Amygdala (tissue), 56 donors: Measurements from ENCODE around the gene WDR20.
"Not testable (repeated sequence)": the region's sequence is repeated elsewhere in the genome, so short reads cannot be mapped to it uniquely, and the experiment has no call there.

Experiments
- DNase-seq, 56 donors: peaks; one replicate each; lab custom pipeline; 2025; lab: John Stamatoyannopoulos, UW

The WDR20 gene

DNA sequence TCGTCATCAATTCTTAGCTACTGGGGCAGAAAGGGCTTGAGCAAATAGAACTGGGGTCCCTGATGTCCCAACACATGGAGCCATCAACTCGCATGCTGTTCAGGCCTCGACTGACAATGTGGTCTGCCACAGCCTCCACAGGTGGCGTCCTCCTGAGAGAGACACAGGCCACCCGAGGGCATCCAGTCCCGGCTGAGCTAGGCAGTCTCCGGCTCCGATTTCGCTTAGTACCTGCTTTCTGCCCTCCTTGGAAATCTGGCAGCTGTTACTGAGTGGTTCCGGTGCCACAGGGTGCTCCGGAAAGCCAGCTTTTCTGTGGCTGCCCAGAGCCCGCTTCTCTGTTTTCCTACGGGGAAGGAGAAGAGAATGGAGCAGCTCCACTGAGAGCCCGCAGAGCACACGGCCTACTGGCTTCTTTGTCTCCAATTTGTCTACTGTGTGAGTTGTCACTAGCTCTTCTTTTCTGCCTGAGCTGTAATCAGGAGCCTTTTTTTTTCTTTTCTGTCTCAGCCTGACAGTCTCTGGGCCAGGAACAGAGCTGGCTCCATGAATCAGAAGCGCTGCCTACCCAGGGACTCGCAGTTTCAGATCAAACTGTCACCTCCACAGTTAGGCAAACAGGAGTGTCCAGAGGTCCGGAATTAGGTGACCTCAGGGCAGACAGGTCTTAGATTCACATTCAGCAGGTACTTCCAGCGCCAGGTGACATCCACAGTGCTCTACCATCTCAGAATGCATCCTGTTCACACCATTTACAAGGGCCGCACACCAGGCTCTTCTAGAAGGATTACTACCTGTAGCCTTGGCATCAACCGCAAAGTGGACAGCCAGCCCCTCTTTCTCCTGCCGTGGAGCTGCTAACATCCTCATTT is 92.0 kb downstream of the WDR20 start:
- DNase-seq, result no peak

DNA sequence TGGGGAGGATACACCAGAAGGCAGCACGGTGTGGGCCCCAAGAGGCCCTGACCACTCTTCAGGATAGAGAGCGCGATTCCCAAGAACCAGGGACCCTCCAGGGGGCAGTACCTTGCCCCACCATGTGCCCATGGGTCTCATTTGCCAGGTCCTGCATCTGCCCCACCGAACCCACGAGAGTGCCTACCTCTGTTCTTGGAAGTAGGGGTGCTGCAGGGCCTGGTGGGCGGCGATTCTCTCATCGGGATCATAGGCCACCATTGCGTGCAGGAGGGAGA is 92.6 kb downstream of the WDR20 start:
- no peak for DNase-seq

DNA sequence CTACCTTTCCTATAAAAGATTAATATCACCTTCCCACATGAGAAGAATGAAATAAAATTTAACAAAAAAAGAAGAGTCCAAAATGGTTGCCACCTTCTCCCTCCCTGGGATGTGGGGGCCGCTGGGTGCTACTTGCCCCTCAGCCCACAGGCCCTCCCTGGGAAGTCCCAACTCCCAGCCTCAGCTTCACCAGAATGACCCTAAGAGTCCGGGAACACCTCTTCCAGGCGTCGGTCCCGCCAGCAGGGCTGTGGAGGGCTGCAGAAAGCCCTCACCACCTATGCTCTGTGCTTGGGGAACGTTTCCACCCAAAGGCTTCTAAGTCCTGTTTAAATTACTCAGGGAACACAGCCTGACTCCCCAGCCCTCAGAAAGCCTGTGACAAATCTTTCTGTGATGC is 93.4 kb downstream of the WDR20 start:
- DNase-seq, result no peak

DNA sequence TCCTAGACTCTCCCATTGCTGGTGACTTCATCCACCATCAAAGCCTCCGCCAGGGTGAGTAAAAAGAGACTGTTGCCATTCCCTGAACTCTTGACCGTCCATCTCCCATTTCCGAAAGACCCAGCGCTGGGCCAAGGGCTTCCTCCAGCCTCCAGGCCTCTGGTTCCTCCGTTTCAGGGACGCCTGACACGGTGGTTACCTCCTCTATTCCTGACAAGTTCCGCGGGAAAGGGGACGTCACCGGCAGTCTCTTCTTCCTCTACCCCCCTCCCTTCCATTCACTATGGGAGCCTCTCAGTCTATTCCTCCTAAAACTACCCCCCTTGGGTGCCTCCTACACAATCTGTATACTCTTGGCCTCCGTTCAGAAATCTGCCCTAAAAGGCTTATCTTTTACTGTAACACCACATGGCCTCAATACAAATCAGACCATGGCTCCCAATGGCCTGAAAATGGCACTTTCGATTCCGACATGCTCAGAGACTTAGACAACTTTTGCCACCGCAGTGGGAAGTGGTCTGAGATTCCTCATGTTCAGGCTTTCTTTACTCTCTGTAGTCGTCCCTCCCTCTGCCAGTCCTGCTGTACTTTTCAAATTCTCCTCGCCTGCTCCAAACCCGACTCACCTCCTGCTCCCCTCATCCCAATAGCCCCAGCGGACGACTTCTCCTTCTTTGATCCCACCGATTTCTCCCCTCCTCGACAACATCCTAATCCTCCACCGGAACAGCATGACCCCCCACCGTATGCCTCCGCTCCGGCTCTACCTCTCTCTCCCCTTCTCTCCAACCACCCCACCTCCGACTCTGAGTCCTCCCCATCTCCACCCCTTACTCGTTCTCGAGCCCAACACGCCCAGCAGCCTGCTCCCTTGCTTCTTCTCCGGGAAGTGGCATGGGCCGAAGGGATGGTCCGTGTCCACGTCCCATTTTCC is 94.9 kb downstream of the WDR20 start:
- no peak for DNase-seq

DNA sequence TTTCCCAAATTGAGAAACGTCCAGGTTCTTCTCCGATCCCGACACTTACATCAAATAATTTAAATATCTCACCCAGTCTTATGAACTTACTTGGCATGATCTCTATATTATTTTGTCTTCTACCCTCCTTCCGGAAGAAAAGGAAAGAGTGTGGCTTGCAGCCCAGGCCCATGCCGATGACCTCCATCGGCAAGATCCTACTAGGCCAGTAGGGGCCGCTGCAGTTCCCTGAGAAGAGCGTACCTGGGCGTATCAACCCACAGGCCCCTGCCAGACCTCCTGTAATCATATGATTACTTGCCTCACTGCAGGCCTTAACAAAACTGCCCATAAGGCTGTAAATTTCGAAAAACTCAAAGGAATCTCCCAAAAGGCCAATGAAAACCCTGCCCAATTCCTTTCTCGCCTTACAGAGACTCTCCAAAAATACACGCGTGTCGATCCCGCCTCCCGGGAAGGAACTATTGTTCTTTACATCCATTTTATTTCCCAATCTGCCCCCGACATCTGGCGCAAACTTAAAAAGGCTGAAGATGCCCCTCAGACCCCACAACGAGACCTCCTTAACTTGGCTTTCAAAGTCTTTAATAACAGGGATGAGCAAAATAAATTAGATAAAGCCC is 95.7 kb downstream of the WDR20 start:
- peak in 35 of 56 donors; percentile 9 to 77 (median 39) for DNase-seq

DNA sequence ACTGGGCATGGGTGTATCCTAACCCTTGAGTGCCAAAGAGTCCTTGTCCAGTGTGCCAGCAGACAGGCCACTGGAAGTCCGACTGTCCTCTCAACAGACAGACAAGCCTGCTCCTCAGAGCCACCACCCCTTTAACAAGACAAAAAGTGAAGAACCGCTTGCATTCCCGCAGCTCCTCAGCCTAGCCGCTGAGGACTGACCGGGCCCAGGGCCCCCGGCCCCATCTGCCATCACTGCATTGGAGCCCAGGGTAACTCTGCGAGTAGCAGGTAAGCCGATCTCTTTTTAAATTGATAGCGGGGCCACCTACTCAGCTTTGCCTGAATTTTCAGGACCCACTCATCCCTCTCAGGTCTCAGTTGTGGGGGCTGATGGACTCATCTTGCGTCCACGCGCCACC is 96.3 kb downstream of the WDR20 start:
- DNase-seq, result no peak

DNA sequence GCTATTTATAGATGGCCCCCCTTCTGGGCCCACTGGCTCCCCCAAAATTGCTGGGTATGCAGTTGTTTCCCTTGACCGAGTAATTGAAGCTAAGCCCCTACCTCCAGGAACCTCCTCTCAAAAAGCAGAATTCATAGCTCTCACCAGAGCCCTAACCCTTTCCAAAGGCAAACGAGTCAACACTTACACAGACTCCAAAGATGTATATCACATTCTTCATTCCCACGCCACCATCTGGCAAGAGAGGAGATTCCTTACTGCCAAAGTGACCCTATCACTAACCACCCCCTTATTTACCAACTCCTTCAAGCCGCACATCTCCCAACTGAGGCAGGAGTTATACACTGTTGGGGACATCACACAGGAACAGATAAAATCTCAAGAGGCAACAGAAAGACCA is 98.4 kb downstream of the WDR20 start:
- no peak for DNase-seq

DNA sequence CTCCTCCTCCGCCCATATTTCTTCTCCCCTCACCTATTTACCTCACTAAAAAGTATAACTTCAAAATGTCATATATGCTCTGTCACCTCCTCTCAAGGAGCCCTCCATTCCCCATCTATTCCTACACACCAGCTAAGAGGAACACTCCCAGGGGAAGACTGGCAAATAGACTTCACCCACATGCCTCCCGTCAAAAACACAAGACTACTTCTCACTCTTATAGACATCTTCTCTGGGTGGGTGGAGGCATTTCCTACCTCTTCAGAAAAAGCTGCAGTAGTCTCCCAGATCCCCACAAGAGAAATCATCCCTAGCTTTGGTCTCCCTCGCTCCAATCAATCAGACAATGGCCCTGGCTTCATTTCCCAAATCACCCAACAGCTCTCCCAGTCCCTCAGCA is 99.1 kb downstream of the WDR20 start:
- no peak for DNase-seq

DNA sequence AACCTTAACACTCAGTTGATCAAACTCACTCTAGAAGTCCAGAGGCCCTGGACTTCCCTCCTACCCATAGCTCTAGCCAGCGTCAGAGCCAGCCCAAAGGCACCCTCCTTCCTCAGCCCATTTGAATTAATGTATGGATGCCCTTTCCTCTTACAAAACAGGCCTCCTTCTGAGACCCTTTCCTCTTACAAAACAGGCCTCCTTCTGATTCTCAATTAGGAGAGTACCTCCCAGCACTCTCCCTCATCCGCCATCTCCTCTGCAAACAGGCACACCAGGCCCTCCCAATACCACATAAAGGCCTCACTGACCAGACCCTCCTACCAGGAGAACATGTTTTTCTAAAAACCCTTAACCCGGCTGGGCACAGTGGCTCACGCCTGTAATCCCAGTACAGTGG is 99.5 kb downstream of the WDR20 start:
- no peak for DNase-seq

DNA sequence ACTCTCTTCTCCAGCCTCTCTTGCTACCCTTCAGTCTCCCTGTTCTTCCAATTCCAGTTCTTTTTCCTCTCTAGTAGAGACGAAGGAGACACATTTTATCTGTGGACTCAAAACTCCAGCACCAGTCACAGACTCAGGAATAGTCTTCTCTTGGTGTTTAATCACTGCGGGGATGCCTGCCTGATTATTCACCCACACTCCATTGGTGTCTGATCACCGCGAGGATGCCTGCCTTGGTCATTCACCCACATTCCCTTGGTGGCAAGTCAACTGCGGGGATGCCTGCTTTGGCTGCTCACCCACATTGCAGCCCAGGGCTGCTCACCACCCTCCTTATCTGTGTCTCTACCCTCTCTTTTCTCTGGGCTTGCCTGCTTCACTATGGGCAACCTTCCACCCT is 100.8 kb downstream of the WDR20 start:
- not testable (repeated sequence) for DNase-seq

DNA sequence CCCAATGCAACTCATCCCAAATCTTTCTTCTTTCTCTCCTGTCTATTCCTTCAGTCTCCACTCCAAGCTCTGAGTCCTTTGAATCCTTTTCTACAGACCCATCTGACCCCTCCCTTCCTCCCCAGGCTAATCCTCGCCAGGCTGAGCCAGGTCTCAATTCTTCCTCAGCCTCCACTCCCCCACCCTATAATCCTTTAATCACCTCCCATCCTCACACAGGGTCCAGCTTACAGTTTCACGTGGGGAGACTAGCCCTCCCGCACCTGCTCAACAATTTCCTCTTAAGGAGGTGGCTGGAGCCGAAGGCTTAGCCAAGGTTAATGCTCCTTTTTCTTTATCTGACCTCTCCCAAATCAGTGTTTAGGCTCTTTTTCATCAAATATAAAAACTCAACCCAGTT is 101.5 kb downstream of the WDR20 start:
- no peak for DNase-seq

DNA sequence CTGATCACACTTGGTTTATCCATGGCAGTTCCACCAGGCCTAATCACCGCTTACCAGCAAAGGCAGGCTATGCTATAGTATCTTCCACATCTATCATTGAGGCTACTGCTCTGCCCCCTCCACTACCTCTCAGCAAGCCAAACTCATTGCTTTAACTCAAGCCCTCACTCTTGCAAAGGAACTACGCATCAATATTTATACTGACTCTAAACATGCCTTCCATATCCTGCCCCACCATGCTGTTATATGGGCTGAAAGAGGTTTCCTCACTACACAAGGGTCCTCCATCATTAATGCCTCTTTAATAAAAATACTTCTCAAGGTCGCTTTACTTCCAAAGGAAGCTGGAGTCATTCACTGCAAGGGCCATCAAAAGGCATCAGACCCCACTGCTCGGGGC is 104.1 kb downstream of the WDR20 start:
- not testable (repeated sequence) for DNase-seq

DNA sequence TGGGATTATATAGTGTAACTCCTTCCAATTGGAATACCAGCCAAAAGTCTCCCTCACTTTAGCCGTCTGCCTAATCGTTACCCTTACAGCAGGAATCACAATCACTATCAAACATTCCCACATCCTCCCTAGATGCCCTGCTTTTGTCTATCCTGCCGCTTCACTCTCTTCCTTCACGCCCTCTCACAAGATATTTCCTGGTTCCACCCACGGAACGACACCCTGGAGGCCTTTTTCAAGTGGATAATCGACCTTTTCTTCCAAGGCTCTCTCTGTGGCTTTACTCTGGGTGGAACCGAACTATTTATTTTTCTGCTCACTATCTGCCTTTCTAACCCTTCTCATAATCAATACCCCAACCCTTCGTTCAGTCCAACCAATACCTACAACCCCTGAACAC is 106.4 kb downstream of the WDR20 start:
- no peak for DNase-seq

DNA sequence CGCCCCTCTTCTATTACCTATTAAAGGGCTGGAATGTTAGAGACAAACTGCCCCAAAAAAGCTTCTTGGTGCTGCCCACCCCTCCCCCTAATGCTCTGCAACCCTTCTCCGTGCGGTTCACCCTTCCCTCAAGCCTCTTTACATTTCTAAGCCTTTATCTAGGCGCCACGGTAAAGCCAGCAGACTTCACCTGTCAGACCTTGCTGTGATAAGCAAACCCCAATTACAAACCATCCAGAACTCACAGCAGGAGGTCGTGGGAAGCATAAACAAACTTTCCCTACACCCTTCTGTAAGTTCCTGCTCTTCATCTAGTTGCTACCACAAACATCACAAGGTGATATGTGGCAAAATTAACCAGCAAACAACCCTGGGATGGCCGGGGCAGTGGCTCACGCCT is 108.4 kb downstream of the WDR20 start:
- no peak for DNase-seq

DNA sequence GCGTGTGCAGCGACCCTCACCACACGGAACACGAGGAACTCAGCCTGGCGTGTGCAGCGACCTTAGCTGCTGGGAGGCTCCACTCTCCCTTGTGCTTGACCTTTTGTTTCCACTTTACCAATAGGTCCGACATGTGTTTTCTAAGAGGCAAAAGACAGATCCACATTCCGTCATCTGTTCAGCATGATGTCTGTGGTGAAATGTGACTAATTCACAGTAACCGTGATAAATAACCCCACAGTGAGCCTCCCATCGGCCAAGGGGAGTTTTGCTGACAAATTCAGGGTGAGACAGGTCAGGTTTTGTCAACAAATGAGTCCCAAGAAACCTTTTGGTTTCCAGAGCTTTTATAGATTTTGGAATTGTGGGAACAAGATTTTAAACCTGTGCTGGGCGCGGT is 109.3 kb downstream of the WDR20 start:
- DNase-seq, result no peak

DNA sequence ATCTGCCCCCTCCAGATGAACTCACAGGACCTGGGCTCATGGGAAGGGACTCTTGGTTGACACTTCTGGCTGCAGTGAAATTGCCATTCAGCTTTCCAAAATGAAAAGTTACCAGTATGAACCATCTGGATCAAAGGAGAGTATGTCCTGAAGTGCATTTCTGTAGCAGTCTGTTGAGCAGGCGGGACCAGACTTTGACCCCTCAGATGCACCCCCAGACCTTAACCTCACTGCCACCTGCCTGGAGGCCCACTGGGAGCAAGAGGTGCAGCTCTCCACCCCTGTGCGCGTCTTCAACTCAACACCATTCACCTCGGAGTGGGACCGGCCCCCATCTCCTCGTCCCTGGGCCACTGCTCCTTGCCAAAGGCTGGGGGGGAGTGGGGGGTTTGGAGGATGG is 110.3 kb downstream of the WDR20 start:
- no peak for DNase-seq

DNA sequence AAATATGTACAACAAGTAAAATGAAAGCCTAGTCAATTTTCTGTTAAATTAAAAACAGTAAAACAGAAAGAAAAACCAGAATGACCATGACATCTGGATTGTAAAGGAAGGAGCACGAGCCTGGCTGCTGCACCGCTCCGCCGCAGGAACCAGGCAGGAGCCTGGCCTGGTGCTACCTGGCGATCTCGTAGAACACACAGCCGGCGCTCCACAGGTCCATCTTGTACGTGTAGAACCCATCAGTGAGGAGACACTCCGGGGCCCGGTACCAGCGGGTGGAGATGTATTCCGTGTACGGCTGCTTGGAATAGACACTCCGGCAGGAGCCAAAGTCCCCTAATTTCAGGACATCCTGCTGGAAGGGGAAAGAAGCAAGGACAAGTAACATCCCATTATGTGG is 110.9 kb downstream of the WDR20 start:
- no peak for DNase-seq

DNA sequence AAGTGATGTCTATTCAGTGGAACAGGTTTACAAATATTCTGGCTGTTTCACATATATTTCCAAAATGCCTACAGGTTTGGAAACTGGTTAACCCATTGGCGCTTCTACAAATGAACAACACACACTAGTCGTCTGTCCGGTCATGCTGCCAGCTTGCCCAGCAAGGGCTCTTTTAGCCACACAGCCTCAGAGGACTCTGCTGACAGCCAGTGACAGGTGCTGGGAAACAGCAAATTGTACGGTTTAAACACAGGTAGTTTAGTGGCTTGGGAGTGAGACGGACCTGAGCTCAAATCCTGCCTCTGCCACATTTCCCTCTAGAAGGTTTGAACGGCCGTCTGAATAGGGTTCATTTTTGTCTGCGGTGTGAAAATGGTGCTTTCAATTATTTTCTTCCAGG is 111.5 kb downstream of the WDR20 start:
- DNase-seq, result no peak

DNA sequence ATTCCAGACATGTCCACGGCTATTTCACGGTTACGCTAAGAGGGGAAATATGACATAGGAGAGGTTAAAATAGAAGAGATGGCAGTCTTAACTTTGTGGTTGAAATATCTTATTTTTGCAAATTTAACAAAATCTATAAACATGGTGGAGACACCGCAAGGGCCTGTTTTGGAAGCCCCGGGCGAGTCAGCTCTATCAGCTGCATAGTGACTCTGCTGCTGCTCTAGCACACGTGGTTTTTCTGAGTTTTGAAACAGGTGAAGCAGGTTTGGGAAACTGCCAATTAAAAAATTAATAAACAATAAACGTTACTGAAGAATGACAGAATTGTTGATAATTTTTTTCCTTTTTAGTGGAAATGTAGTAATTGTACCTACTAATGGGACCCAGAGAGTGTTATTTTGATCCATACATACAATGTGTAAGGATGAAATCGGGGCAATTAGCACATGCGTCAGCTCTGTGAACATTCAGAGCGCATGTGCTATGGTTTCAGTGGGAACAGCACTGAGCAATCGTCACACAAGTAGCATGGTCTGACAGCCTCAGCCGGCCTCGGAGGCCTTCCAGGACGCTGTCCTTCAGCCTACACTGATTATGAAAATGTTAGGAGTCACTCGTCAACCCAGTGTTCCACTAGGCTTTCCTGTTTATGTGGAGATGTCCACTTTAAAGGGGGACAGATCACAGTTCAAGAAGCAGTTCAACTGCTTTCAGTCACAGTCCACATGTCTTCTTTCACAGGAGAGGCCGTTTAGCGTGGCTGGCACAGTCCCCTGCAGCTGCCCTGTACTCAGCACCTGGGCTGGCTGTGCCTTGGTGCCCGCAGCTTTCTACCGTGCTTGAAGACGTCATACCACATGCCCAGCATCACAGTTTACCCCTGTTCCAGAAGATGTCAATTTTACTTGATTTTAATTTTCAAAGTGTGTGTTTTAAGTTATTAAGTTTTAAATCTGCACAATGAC is 113.4 kb downstream of the WDR20 start:
- no peak for DNase-seq
